Measurements from ENCODE around the gene PTDSS2. TPM values are rescaled to one million over a fixed set of nuclear protein-coding genes. Genes with fewer than 3 reads are reported as not detected.
A peak's percentile ranks its signal among the peaks of the same experiment; 100 is the strongest.

The PTDSS2 gene
- total and polyA plus RNA-seq, 10 donors: 11.0 to 40.7 (median 25.7) TPM

- WGBS, 5 donors: 73 to 87% (median 85%) methylated on average over 19 to 23 of the region's 23 CpGs
- no peak for TF ChIP-seq CTCF (IDR thresholded peaks at IDR 0.05 in 8 of 11, conservative IDR thresholded peaks at IDR 0.05 in 3 of 11)
- no peak for TF ChIP-seq POLR2A (IDR thresholded peaks at IDR 0.05)
- no peak for TF ChIP-seq POLR2AphosphoS5 (IDR thresholded peaks at IDR 0.05)
- peak overlapping the region in 2 of 8 donors; percentile 8 to 16 for H3K27ac ChIP-seq
- no peak overlapping the region for H3K4me3 ChIP-seq
- peaks cover 0 to 38% (median 26%) of the 10 kb centered on the region in 6 donors for H3K36me3 ChIP-seq
- peaks cover 22 to 53% (median 45%) of the 10 kb centered on the region in 6 donors for H3K4me1 ChIP-seq
- no peaks in the 10 kb centered on the region for H3K9me3 ChIP-seq
- intact Hi-C loops (cut with DNase I; ENCODE audit: low total_unique reads): no loop called here
- H3K27me3 ChIP-seq (replicated peaks in 1 of 7): peaks cover 0 to 18% (median 0%) of the 10 kb centered on the region in 7 donors
- peak; percentile 76 for DNase-seq
These were observed 82.5 kb downstream of the PTDSS2 start for GRCh38 chr11:532527-532985.

- peak; percentile 81 for DNase-seq
These were observed 83.0 kb downstream of the PTDSS2 start for GRCh38 chr11:532986-533585.

GRCh38 chr11:533586-534395, 83.7 kb downstream of the PTDSS2 start:
- peaks cover 0 to 24% (median 0%) of the 10 kb centered on the region in 7 donors for H3K27me3 ChIP-seq (replicated peaks in 1 of 7)
- peaks cover 29 to 64% (median 54%) of the 10 kb centered on the region in 6 donors for H3K4me1 ChIP-seq
- intact Hi-C loops (cut with DNase I; ENCODE audit: low total_unique reads): no loop called here
- TF ChIP-seq POLR2AphosphoS5 (IDR thresholded peaks at IDR 0.05) (peak in 1 of 3 donors; percentile 4), CTCF (IDR thresholded peaks at IDR 0.05 in 8 of 11, conservative IDR thresholded peaks at IDR 0.05 in 3 of 11) (no peak)
- H3K9me3 ChIP-seq: no peaks in the 10 kb centered on the region
- H3K4me3 ChIP-seq: peak overlapping the region in 6 of 8 donors; percentile 69 to 96 (median 77)
- WGBS, 5 donors: 92 to 96% (median 93%) methylated on average over 7 to 37 of the region's 37 CpGs
- DNase-seq: peak; percentile 82
- peaks cover 0 to 38% (median 26%) of the 10 kb centered on the region in 6 donors for H3K36me3 ChIP-seq
- peak overlapping the region in 1 of 8 donors; percentile 58 for H3K27ac ChIP-seq

More at GRCh38 chr11:532986-533585, 83.0 kb downstream of the PTDSS2 start:
- H3K27me3 ChIP-seq (replicated peaks in 1 of 7): peaks cover 0 to 24% (median 0%) of the 10 kb centered on the region in 7 donors
- H3K36me3 ChIP-seq: peaks cover 0 to 38% (median 26%) of the 10 kb centered on the region in 6 donors
- H3K4me3 ChIP-seq: peak overlapping the region in 1 of 8 donors; percentile 96
- 93 to 97% (median 95%) methylated on average over 13 to 33 of the region's 33 CpGs for WGBS, 5 donors
- TF ChIP-seq POLR2A (IDR thresholded peaks at IDR 0.05) (no peak), POLR2AphosphoS5 (IDR thresholded peaks at IDR 0.05) (no peak), CTCF (IDR thresholded peaks at IDR 0.05 in 8 of 11, conservative IDR thresholded peaks at IDR 0.05 in 3 of 11) (no peak)
- intact Hi-C loops (cut with DNase I; ENCODE audit: low total_unique reads): no loop called here
- H3K27ac ChIP-seq: peak overlapping the region in 1 of 8 donors; percentile 8
- peaks cover 27 to 59% (median 50%) of the 10 kb centered on the region in 6 donors for H3K4me1 ChIP-seq
- no peaks in the 10 kb centered on the region for H3K9me3 ChIP-seq
